Panc1 (cell line): ENCODE data around the gene PSAP. TPM values are rescaled to one million over a fixed set of nuclear protein-coding genes. Genes with fewer than 3 reads are reported as not detected.

ENCODE experiments used
- ATAC-seq: fragments of 200-7000 bp; cut with Tn5 transposase; 2 replicates; pipeline ENCODE4 v1.9.1; 2020; ENCODE audit warnings: mild to moderate bottlenecking, moderate library complexity
- BruUV-seq: library from RNA; stranded (reverse); fragments of 400-500 nt; replicated peaks from 2 replicates; lab custom pipeline; 2021; lab: Mats Ljungman, UMichigan
- CTCF ChIA-PET: fragments of 300-600 bp; sonication (Branson Sonifier 250); formaldehyde crosslinking; loops from one replicate; lab custom pipeline; 2022; ENCODE audit warnings: antibody characterized with exemption; lab: Charles Lee
- POLR2A ChIA-PET: fragments of 300-600 bp; sonication (Branson Sonifier 250); formaldehyde crosslinking; loops from one replicate; lab custom pipeline; 2022; ENCODE audit warnings: antibody characterized with exemption; lab: Charles Lee
- DNase-seq: peaks from one replicate; pipeline ENCODE4 v3.0.0-alpha.2; 2010; ENCODE audit warnings: low read depth, low spot score
- H3K27ac ChIP-seq: 2 replicates; pipeline ENCODE4 v1.5.1; 2011; ENCODE audit warnings: mild to moderate bottlenecking, low read length, inconsistent platforms
- H3K27me3 ChIP-seq: fragments of 200-500 bp; sonication (Bioruptor generic); 2 replicates; pipeline ENCODE4 v1.6.0; 2014; ENCODE audit warnings: low read length, inconsistent platforms; ENCODE audit not compliant: control insufficient read depth, insufficient read depth
- H3K36me3 ChIP-seq: fragments of 200-500 bp; sonication (Bioruptor generic); 2 replicates; pipeline ENCODE4 v1.5.1; 2014; ENCODE audit warnings: inconsistent platforms, mild to moderate bottlenecking, low read length, moderate library complexity; ENCODE audit not compliant: control insufficient read depth, insufficient read depth
- H3K4me1 ChIP-seq: 2 replicates; pipeline ENCODE4 v1.5.1; 2011; ENCODE audit warnings: inconsistent platforms, mild to moderate bottlenecking, low read length, moderate library complexity; ENCODE audit not compliant: control insufficient read depth, insufficient read depth
- H3K4me3 ChIP-seq, 2 experiments: 2 replicates each; pipeline ENCODE4 v1.5.1; 2011 to 2012; ENCODE audit warnings: low read depth in 2 of 2, low read length in 2 of 2, mild to moderate bottlenecking in 2 of 2, inconsistent platforms in 1 of 2, moderate library complexity in 1 of 2
- H3K9me3 ChIP-seq: fragments of 200-500 bp; sonication (Bioruptor generic); 2 replicates; pipeline ENCODE4 v1.5.1; 2014; ENCODE audit warnings: low read depth, mild to moderate bottlenecking, inconsistent platforms, low read length, moderate library complexity; ENCODE audit not compliant: control insufficient read depth, insufficient read depth
- CTCF ChIP-seq: fragments of 450-650 bp; IDR thresholded peaks from 2 replicates; pipeline ENCODE4 v1.5.1; 2017; ENCODE audit warnings: mild to moderate bottlenecking
- POLR2AphosphoS5 ChIP-seq: IDR thresholded peaks from 2 replicates; pipeline ENCODE4 v1.6.1; 2012; ENCODE audit warnings: mild to moderate bottlenecking, low read depth, low read length, moderate library complexity
- REST ChIP-seq, 2 experiments: IDR thresholded peaks; 2 replicates each; pipeline ENCODE4 v1.6.1; 2011 to 2012; ENCODE audit warnings: low read depth in 2 of 2, control low read depth in 1 of 2, low read length in 1 of 2, mild to moderate bottlenecking in 1 of 2, moderate library complexity in 1 of 2; ENCODE audit not compliant: insufficient read depth in 1 of 2
- SIN3A ChIP-seq: IDR thresholded peaks from 2 replicates; pipeline ENCODE4 v1.6.1; 2012; ENCODE audit warnings: low read depth, mild to moderate bottlenecking, low read length, moderate library complexity, borderline replicate concordance; ENCODE audit not compliant: insufficient read depth
- TCF7L2 ChIP-seq: IDR thresholded peaks from 2 replicates; pipeline ENCODE4 v1.6.1; 2011; ENCODE audit warnings: mild to moderate bottlenecking, low read depth, low read length, inconsistent platforms
- in situ Hi-C: cut with HindIII; loops from 2 replicates; pipeline ENCODE4 v1.10.0; 2016; ENCODE audit warnings: low sequenced_read_pairs, low pct_unique_long_range_greater_than_20kb
- intact Hi-C: fragments of 100-400 bp; cut with micrococcal nuclease; formaldehyde crosslinking; loops from one replicate; pipeline ENCODE4 v1.10.0; 2022; ENCODE audit not compliant: unreplicated experiment
- total RNA-seq: library from RNA; stranded (reverse); gene quantifications from one replicate; pipeline ENCODE4 v1.2.1, GENCODE V29; 2021; ENCODE audit not compliant: unreplicated experiment

PSAP gene
- total RNA-seq, 1 experiment from 2014 or later, result 3,649 TPM

- in situ Hi-C loops, result no loop called here
- H3K27me3 ChIP-seq, result no peaks in the 10 kb centered on the region
- no peak for ATAC-seq
These were observed 31.6 kb downstream of the PSAP start for GRCh38 chr10:71819441-71819861.

GRCh38 chr10:71818674-71819260 lies 32.3 kb downstream of the PSAP start:
- intact Hi-C loops, result loop anchor here (5.0 to 10.0 kb wide), 3 partner anchors 114 to 504 kb away; partner anchors contain the start of gene SLC29A3

More at GRCh38 chr10:71819441-71819861, 31.6 kb downstream of the PSAP start:
- ChIA-PET POLR2A (no interaction called here), CTCF (no interaction called here)
- TSS peak; percentile 3 for BruUV-seq
- Histone ChIP-seq H3K9me3 (no peaks in the 10 kb centered on the region), H3K4me3 (no peak overlapping the region), H3K27ac (no peak overlapping the region), H3K4me1 (peaks cover 26% of the 10 kb centered on the region), H3K36me3 (peaks cover 75% of the 10 kb centered on the region)
- TF ChIP-seq SIN3A, result no peak
- no peak for TF ChIP-seq POLR2AphosphoS5
- no peak for TF ChIP-seq REST (IDR thresholded peaks at IDR 0.05; ENCODE audit: insufficient read depth in 1 of 2, low read depth in 2 of 2, low read length in 1 of 2)
- TF ChIP-seq CTCF, result no peak
- no peak for TF ChIP-seq TCF7L2
- intact Hi-C loops, result loop anchor here (5.0 to 10.0 kb wide), 3 partner anchors 115 to 505 kb away; partner anchors contain the start of gene SLC29A3
- DNase-seq, result no peak

More at GRCh38 chr10:71818674-71819260, 32.3 kb downstream of the PSAP start:
- POLR2A ChIA-PET, result no interaction called here
- in situ Hi-C loops, result no loop called here
- TF ChIP-seq POLR2AphosphoS5 (no peak), SIN3A (no peak), REST (IDR thresholded peaks at IDR 0.05; ENCODE audit: insufficient read depth in 1 of 2, low read depth in 2 of 2, low read length in 1 of 2) (no peak), TCF7L2 (no peak), CTCF (no peak)
- CTCF ChIA-PET, result interaction anchor here (0.6 kb wide), 1 partner anchor 37 kb away, joined by 3 read pairs; no protein-coding TSS in a partner anchor
- Histone ChIP-seq H3K27me3 (no peaks in the 10 kb centered on the region), H3K4me3 (no peak overlapping the region), H3K27ac (peak overlapping the region; percentile 25; the same call in 1 of the 2 replicates), H3K36me3 (peaks cover 68% of the 10 kb centered on the region), H3K4me1 (peaks cover 33% of the 10 kb centered on the region), H3K9me3 (no peaks in the 10 kb centered on the region)
- DNase-seq (no peak), ATAC-seq (no peak)
- no TSS peak for BruUV-seq
